Esophagus squamous epithelium (tissue), 4 donors: ENCODE results near the gene NR1H2.

Experiments used
- POLR2A ChIP-seq, 4 donors: fragments of 450-650 bp; IDR thresholded peaks; one replicate each; pipeline ENCODE4 v1.6.1; 2017; ENCODE audit warnings: antibody characterized with exemption in 4 of 4, mild to moderate bottlenecking in 4 of 4, moderate library complexity in 3 of 4
- TF ChIP-seq, protein P1 (sequence below), 6 experiments: fragments of 450-650 bp in 4 of 6; fragments of 200-600 bp in 2 of 6; sonication (generic) in 2 of 6; IDR thresholded peaks; one replicate each; pipeline ENCODE4 v1.5.1; 2016 to 2019; ENCODE audit warnings: antibody characterized with exemption in 6 of 6, mild to moderate bottlenecking in 4 of 6, moderate library complexity in 4 of 6

DNA sequence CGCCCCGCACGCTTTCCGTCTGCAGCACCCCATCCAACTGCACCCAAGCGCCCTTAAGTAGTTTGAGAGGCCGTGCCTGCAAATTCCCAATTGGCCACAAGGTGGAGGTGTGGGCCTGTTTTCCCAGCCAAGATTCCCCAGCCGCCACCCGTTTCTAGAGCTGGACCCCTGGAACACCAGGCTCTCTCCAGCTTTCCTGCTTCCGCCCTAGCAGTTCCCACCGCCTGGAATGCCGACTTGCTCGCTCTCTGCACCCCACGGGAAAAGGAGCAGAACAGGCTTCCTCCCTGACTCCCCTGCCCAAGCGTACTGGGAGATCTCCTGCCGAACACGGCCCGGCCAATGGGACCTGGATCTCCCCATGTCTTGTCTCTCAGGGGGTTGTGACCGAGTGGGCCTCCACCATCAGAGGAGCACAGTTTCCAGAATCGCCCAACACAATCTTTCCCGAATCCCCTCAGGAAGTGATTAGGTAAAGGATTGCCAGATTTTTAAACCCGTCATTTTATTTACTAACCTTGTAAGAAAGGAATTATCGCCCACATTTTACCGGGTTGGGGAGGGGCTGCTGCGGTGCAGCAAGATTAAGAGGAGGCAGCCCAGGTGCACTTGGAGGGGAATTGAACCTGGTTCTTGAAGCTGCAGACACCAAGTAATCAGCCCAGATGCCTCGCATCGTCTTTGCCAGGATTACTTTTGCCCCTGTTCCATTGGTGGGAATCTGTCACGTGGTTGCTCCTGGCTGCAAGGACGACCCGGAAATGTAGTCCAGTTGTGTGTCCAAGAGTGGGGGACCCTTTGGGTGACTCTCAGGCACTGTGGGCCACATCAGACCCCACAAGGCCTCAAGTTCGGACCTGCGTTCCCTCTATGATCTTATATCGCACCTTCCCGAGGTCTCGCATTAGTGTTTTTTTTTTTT, 7.3 kb upstream of the NR1H2 start:
- TF ChIP-seq, protein P1, sequence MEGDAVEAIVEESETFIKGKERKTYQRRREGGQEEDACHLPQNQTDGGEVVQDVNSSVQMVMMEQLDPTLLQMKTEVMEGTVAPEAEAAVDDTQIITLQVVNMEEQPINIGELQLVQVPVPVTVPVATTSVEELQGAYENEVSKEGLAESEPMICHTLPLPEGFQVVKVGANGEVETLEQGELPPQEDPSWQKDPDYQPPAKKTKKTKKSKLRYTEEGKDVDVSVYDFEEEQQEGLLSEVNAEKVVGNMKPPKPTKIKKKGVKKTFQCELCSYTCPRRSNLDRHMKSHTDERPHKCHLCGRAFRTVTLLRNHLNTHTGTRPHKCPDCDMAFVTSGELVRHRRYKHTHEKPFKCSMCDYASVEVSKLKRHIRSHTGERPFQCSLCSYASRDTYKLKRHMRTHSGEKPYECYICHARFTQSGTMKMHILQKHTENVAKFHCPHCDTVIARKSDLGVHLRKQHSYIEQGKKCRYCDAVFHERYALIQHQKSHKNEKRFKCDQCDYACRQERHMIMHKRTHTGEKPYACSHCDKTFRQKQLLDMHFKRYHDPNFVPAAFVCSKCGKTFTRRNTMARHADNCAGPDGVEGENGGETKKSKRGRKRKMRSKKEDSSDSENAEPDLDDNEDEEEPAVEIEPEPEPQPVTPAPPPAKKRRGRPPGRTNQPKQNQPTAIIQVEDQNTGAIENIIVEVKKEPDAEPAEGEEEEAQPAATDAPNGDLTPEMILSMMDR (IDR thresholded peaks at IDR 0.05): peak; percentile 84 to 90 (median 90)
- no peak for TF ChIP-seq POLR2A (IDR thresholded peaks at IDR 0.05)
